Measurements from ENCODE around the gene SOST. TPM values are rescaled to one million over a fixed set of nuclear protein-coding genes. Genes with fewer than 3 reads are reported as not detected.
A peak's percentile ranks its signal among the peaks of the same experiment; 100 is the strongest.

The SOST gene
- polyA plus RNA-seq, 1 of the 3 experiments (the other 2 are of a cell fraction): not detected

DNA sequence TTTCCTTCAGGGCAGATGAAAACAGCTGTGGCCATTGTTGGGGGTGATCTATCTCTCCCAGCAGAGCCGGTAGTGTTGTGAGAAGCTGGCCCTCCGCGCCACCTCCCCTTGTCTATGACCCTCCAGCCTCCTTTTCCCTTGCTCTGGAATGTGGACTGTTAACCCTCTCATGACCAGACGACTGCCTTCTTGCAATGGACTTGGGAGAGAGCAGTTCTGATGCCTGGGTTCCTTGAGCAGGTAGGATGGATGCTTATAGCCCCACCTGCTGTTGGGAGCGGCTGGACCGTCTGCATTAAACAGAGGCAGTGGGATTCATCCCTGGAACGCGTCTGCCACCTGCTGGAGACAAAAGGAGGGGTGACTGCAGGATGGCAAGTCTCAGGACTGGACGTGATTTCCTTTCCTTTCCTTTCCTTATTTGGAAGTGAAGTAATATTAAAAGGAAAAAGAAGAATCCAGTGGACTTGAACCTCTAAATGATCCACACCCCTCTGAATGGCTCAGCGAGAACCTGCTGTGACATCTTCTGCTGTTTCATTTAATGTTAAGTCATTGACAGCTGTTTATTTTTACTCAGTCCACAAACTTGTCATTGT lies 1.8 kb upstream of the SOST start (continued):
- TF ChIP-seq, protein P1, sequence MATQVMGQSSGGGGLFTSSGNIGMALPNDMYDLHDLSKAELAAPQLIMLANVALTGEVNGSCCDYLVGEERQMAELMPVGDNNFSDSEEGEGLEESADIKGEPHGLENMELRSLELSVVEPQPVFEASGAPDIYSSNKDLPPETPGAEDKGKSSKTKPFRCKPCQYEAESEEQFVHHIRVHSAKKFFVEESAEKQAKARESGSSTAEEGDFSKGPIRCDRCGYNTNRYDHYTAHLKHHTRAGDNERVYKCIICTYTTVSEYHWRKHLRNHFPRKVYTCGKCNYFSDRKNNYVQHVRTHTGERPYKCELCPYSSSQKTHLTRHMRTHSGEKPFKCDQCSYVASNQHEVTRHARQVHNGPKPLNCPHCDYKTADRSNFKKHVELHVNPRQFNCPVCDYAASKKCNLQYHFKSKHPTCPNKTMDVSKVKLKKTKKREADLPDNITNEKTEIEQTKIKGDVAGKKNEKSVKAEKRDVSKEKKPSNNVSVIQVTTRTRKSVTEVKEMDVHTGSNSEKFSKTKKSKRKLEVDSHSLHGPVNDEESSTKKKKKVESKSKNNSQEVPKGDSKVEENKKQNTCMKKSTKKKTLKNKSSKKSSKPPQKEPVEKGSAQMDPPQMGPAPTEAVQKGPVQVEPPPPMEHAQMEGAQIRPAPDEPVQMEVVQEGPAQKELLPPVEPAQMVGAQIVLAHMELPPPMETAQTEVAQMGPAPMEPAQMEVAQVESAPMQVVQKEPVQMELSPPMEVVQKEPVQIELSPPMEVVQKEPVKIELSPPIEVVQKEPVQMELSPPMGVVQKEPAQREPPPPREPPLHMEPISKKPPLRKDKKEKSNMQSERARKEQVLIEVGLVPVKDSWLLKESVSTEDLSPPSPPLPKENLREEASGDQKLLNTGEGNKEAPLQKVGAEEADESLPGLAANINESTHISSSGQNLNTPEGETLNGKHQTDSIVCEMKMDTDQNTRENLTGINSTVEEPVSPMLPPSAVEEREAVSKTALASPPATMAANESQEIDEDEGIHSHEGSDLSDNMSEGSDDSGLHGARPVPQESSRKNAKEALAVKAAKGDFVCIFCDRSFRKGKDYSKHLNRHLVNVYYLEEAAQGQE (IDR thresholded peaks at IDR 0.05; ENCODE audit: low read depth, low read length): no peak
- TF ChIP-seq GATA2 (CRISPR knock-in tag; IDR thresholded peaks at IDR 0.05) (no peak), RAD21 (IDR thresholded peaks at IDR 0.05; ENCODE audit: low read length) (peak; percentile 100), TCF12 (IDR thresholded peaks at IDR 0.05) (no peak), EZH2phosphoT487 (IDR thresholded peaks at IDR 0.05; ENCODE audit: borderline replicate concordance, low read depth) (no peak), ELF1 (IDR thresholded peaks at IDR 0.05) (no peak)
- TF ChIP-seq, protein P2, sequence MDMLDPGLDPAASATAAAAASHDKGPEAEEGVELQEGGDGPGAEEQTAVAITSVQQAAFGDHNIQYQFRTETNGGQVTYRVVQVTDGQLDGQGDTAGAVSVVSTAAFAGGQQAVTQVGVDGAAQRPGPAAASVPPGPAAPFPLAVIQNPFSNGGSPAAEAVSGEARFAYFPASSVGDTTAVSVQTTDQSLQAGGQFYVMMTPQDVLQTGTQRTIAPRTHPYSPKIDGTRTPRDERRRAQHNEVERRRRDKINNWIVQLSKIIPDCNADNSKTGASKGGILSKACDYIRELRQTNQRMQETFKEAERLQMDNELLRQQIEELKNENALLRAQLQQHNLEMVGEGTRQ (IDR thresholded peaks at IDR 0.05; ENCODE audit: borderline replicate concordance, low read depth, low read length): no peak

DNA sequence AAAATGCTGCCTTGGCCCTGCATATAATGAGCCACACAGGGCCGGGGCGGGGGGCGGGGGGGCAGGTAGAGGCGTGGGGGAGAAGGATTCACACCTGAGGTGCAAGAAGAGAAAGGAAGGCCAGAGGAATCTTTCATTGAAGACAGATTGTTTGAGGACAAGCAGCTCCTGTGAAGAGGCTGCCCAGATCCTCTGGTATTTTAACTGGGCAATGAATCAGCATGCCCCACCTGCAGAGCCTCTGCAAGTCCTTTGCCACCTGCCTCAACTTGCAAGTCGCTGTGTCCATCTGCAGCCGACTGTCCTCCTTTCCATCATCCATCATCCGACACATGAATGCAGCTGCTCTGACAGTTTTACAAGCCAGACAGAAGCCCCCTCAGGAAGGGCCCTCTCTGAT lies 1.2 kb upstream of the SOST start:
- H3K9me3 ChIP-seq: no peaks in the 10 kb centered on the region
- DNase-seq: no peak
- no peak overlapping the region for H3K4me2 ChIP-seq
- no peaks in the 10 kb centered on the region for H3K79me2 ChIP-seq (ENCODE audit: insufficient read depth)
- no peak overlapping the region for H3K27ac ChIP-seq (ENCODE audit: low read depth in 2 of 2, low read length in 1 of 2)
- H4K20me1 ChIP-seq (ENCODE audit: insufficient read depth): no peaks in the 10 kb centered on the region
- H3K4me3 ChIP-seq (ENCODE audit: low read depth in 2 of 2, low read length in 1 of 2): no peak overlapping the region
- no peaks in the 10 kb centered on the region for H3K36me3 ChIP-seq (replicated peaks in 1 of 2; ENCODE audit: control insufficient read depth in 1 of 2, insufficient read depth in 2 of 2, low read length in 1 of 2)
- TF ChIP-seq, protein P3, sequence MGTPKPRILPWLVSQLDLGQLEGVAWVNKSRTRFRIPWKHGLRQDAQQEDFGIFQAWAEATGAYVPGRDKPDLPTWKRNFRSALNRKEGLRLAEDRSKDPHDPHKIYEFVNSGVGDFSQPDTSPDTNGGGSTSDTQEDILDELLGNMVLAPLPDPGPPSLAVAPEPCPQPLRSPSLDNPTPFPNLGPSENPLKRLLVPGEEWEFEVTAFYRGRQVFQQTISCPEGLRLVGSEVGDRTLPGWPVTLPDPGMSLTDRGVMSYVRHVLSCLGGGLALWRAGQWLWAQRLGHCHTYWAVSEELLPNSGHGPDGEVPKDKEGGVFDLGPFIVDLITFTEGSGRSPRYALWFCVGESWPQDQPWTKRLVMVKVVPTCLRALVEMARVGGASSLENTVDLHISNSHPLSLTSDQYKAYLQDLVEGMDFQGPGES (IDR thresholded peaks at IDR 0.05; ENCODE audit: low read depth, low read length): no peak
- no peak for TF ChIP-seq POLR2AphosphoS5 (IDR thresholded peaks at IDR 0.05; ENCODE audit: low read depth, low read length)
- TF ChIP-seq YY1 (IDR thresholded peaks at IDR 0.05; ENCODE audit: low read depth): no peak
- TF ChIP-seq, protein P4, sequence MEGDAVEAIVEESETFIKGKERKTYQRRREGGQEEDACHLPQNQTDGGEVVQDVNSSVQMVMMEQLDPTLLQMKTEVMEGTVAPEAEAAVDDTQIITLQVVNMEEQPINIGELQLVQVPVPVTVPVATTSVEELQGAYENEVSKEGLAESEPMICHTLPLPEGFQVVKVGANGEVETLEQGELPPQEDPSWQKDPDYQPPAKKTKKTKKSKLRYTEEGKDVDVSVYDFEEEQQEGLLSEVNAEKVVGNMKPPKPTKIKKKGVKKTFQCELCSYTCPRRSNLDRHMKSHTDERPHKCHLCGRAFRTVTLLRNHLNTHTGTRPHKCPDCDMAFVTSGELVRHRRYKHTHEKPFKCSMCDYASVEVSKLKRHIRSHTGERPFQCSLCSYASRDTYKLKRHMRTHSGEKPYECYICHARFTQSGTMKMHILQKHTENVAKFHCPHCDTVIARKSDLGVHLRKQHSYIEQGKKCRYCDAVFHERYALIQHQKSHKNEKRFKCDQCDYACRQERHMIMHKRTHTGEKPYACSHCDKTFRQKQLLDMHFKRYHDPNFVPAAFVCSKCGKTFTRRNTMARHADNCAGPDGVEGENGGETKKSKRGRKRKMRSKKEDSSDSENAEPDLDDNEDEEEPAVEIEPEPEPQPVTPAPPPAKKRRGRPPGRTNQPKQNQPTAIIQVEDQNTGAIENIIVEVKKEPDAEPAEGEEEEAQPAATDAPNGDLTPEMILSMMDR (IDR thresholded peaks at IDR 0.05): no peak
- no peak for TF ChIP-seq GABPA (IDR thresholded peaks at IDR 0.05; ENCODE audit: low read depth)
- TF ChIP-seq MXI1 (IDR thresholded peaks at IDR 0.05; ENCODE audit: low read depth, low read length): no peak
- TF ChIP-seq TEAD4 (IDR thresholded peaks at IDR 0.05; ENCODE audit: borderline replicate concordance, insufficient read depth): no peak
- no peak for TF ChIP-seq SIN3A (IDR thresholded peaks at IDR 0.05; ENCODE audit: borderline replicate concordance, low read depth, low read length)
- no peak for TF ChIP-seq ELF1 (IDR thresholded peaks at IDR 0.05)
- TF ChIP-seq SMC3 (IDR thresholded peaks at IDR 0.05; ENCODE audit: low read depth, low read length): no peak
- no peak for TF ChIP-seq NFIC (IDR thresholded peaks at IDR 0.05; ENCODE audit: borderline replicate concordance)
- TF ChIP-seq TCF12 (IDR thresholded peaks at IDR 0.05): no peak
- no peak for TF ChIP-seq EZH2phosphoT487 (IDR thresholded peaks at IDR 0.05; ENCODE audit: borderline replicate concordance, low read depth)
- TF ChIP-seq RFX5 (IDR thresholded peaks at IDR 0.05; ENCODE audit: low read length): no peak
- TF ChIP-seq TAF1 (IDR thresholded peaks at IDR 0.05; ENCODE audit: borderline replicate concordance, low read depth, low read length): no peak
- TF ChIP-seq, protein P5, sequence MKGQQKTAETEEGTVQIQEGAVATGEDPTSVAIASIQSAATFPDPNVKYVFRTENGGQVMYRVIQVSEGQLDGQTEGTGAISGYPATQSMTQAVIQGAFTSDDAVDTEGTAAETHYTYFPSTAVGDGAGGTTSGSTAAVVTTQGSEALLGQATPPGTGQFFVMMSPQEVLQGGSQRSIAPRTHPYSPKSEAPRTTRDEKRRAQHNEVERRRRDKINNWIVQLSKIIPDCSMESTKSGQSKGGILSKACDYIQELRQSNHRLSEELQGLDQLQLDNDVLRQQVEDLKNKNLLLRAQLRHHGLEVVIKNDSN (IDR thresholded peaks at IDR 0.05; ENCODE audit: borderline replicate concordance, low read depth): no peak
- TF ChIP-seq RAD21 (IDR thresholded peaks at IDR 0.05; ENCODE audit: low read length): no peak
- TF ChIP-seq RCOR1 (IDR thresholded peaks at IDR 0.05; ENCODE audit: low read length): no peak
- TF ChIP-seq, protein P2 (IDR thresholded peaks at IDR 0.05; ENCODE audit: borderline replicate concordance, low read depth, low read length): no peak
- no peaks in the 10 kb centered on the region for H3K27me3 ChIP-seq (ENCODE audit: insufficient read depth)
- peaks cover 7% of the 10 kb centered on the region for H3F3A ChIP-seq (replicated peaks; ENCODE audit: insufficient read depth)
- no peak overlapping the region for H2AFZ ChIP-seq (ENCODE audit: low read depth)
- no peak overlapping the region for H3K9ac ChIP-seq
- ChIA-PET CTCF (interaction anchor here (0.6 to 7.9 kb wide), 25 partner anchors 9 to 275 kb away, joined by 3 to 97 read pairs (median 9); partner anchors contain the start of genes CFAP97D1 and DUSP3), POLR2A (interaction anchor here (0.7 to 0.9 kb wide), 2 partner anchors 12 to 57 kb away, joined by 3 to 4 read pairs; no protein-coding TSS in a partner anchor)
- WGBS (ENCODE audit: low lambda C conversion rate): 75% methylated on average over 7 of the region's 7 CpGs
- peaks cover 0 to 6% of the 10 kb centered on the region in 2 experiments; a peak in 1 of 4 replicates for H3K4me1 ChIP-seq (ENCODE audit: control insufficient read depth in 1 of 2, insufficient read depth in 2 of 2, low read depth in 1 of 2, low read length in 1 of 2)
- no peaks in the 10 kb centered on the region for H3K9me2 ChIP-seq
